ENCODE data around the gene NBAS.
A peak's percentile ranks its signal among the peaks of the same experiment; 100 is the strongest.

The NBAS gene

GRCh38 chr2:15271276-15271675 is 289.9 kb downstream of the NBAS start:
- no peak overlapping the region for H3K4me3 ChIP-seq (ENCODE audit: low read depth, low read length)
- H3K36me3 ChIP-seq (ENCODE audit: control insufficient read depth in 2 of 2, insufficient read depth in 1 of 2, low read length in 2 of 2) = peaks cover 0 to 5% of the 10 kb centered on the region in 2 experiments; a peak in 1 of 3 replicates
- no peaks in the 10 kb centered on the region for H3K9me3 ChIP-seq (ENCODE audit: control insufficient read depth, insufficient read depth, low read depth, low read length)
- H3K27ac ChIP-seq (ENCODE audit: extremely low read depth, low read depth, low read length) = no peak overlapping the region
- H3K4me1 ChIP-seq (ENCODE audit: control insufficient read depth, insufficient read depth, low read length) = peaks cover 6% of the 10 kb centered on the region; the same call in 1 of the 2 replicates
- CTCF ChIA-PET = interaction anchor here (1.0 kb wide), 1 partner anchor 306 kb away, joined by 3 read pairs; no protein-coding TSS in a partner anchor
- peak; percentile 25; the same call in 1 of the 2 replicates for TF ChIP-seq MZF1 (tag by site-specific recombination; IDR thresholded peaks at IDR 0.05; ENCODE audit: borderline replicate concordance)
- TF ChIP-seq ZNF660 (tag by site-specific recombination; IDR thresholded peaks at IDR 0.05) = no peak
- TF ChIP-seq ZNF169 (tag by site-specific recombination; IDR thresholded peaks at IDR 0.05) = no peak
- TF ChIP-seq REPIN1 (tag by site-specific recombination; IDR thresholded peaks at IDR 0.05; ENCODE audit: low read depth) = no peak
- 0 out of 2 replicates have a peak, but pooled peaks have one; percentile 36 for TF ChIP-seq WT1 (tag by site-specific recombination; IDR thresholded peaks at IDR 0.05)
- TF ChIP-seq ZNF404 (tag by site-specific recombination; IDR thresholded peaks at IDR 0.05) = no peak
- 0 out of 2 replicates have a peak, but pooled peaks have one; percentile 22 for TF ChIP-seq ZNF398 (tag by site-specific recombination; IDR thresholded peaks at IDR 0.05)
- no peak for TF ChIP-seq ZNF629 (tag by site-specific recombination; IDR thresholded peaks at IDR 0.05)
- POLR2A ChIA-PET = no interaction called here

- Histone ChIP-seq H3K9me3 (ENCODE audit: control insufficient read depth, insufficient read depth, low read depth, low read length) (no peaks in the 10 kb centered on the region), H3K27ac (ENCODE audit: extremely low read depth, low read depth, low read length) (no peak overlapping the region), H3K36me3 (ENCODE audit: control insufficient read depth in 2 of 2, insufficient read depth in 1 of 2, low read length in 2 of 2) (no peaks in the 10 kb centered on the region), H3K4me1 (ENCODE audit: control insufficient read depth, insufficient read depth, low read length) (peaks cover 6% of the 10 kb centered on the region; the same call in 1 of the 2 replicates), H3K4me3 (ENCODE audit: low read depth, low read length) (no peak overlapping the region)
- ChIA-PET POLR2A (no interaction called here), CTCF (interaction anchor here (0.7 to 1.4 kb wide), 2 partner anchors 19 to 307 kb away, joined by 4 to 5 read pairs; no protein-coding TSS in a partner anchor)
- TF ChIP-seq ZNF621 (tag by site-specific recombination; IDR thresholded peaks at IDR 0.05) (no peak), TRIM28 (IDR thresholded peaks at IDR 0.05; ENCODE audit: borderline replicate concordance, low read length) (no peak), OSR2 (tag by site-specific recombination; IDR thresholded peaks at IDR 0.05) (no peak), ZBTB11 (tag by site-specific recombination; conservative IDR thresholded peaks at IDR 0.05; ENCODE audit: low read depth) (no peak), ZNF350 (tag by site-specific recombination; IDR thresholded peaks at IDR 0.05) (no peak), ZNF585B (tag by site-specific recombination; IDR thresholded peaks at IDR 0.05) (no peak), PRDM2 (tag by site-specific recombination; IDR thresholded peaks at IDR 0.05; ENCODE audit: borderline replicate concordance) (no peak), ZNF398 (tag by site-specific recombination; IDR thresholded peaks at IDR 0.05) (no peak), ZNF16 (tag by site-specific recombination; IDR thresholded peaks at IDR 0.05; ENCODE audit: low read depth) (no peak), ZBTB6 (tag by site-specific recombination; IDR thresholded peaks at IDR 0.05) (no peak), ZNF138 (tag by site-specific recombination; IDR thresholded peaks at IDR 0.05; ENCODE audit: borderline replicate concordance) (no peak), ZNF133 (tag by site-specific recombination; IDR thresholded peaks at IDR 0.05) (no peak)
Observed at GRCh38 chr2:15269043-15269442, 292.1 kb downstream of the NBAS start.
